Breast epithelium (tissue), 3 donors: ENCODE data around the gene PEX5L.

Experiments used
- POLR2A ChIP-seq: fragments of 450-650 bp; IDR thresholded peaks from one replicate; pipeline ENCODE4 v1.6.1; 2016; ENCODE audit warnings: antibody characterized with exemption, mild to moderate bottlenecking, moderate library complexity
- POLR2AphosphoS5 ChIP-seq, 3 donors: sonication (generic); formaldehyde crosslinking; IDR thresholded peaks; one replicate each; pipeline ENCODE4 v1.6.1; 2017; ENCODE audit warnings: antibody characterized with exemption in 3 of 3

- TF ChIP-seq POLR2AphosphoS5 (IDR thresholded peaks at IDR 0.05) (no peak), POLR2A (no peak)
These were observed 168.0 kb downstream of the PEX5L start for GRCh38 chr3:179868715-179869114.
